Kidney (tissue), 14 donors: ENCODE results near the gene NINJ1. TPM values are rescaled to one million over a fixed set of nuclear protein-coding genes. Genes with fewer than 3 reads are reported as not detected.

ENCODE experiments used
- DNase-seq, 5 donors: peaks; one replicate each; pipeline ENCODE4 v3.0.0-alpha.2; 2013 to 2020
- FAIRE-seq: peaks from 2 replicates; lab custom pipeline; 2012; peaks lifted over from hg19 to GRCh38; lab: Jason Lieb, UNC
- H3K27ac ChIP-seq, 2 donors: one replicate each; pipeline ENCODE4 v1.7.0; 2013; ENCODE audit warnings: low read depth in 2 of 2, low read length in 2 of 2, inconsistent platforms in 1 of 2
- H3K27me3 ChIP-seq: one replicate; pipeline ENCODE4 v1.7.1; 2013; ENCODE audit warnings: low read length, inconsistent platforms; ENCODE audit not compliant: control insufficient read depth, insufficient read depth
- H3K36me3 ChIP-seq, 3 donors: one replicate each; pipeline versions ENCODE4 v1.7.0 to v1.7.1; 2013; ENCODE audit warnings: low read length in 3 of 3, control low read depth in 1 of 3, inconsistent platforms in 1 of 3; ENCODE audit not compliant: insufficient read depth in 3 of 3, control insufficient read depth in 2 of 3
- H3K4me1 ChIP-seq, 3 donors: one replicate each; pipeline versions ENCODE4 v1.7.0 to v1.7.1; 2013; ENCODE audit warnings: low read length in 3 of 3, inconsistent platforms in 1 of 3, low read depth in 1 of 3; ENCODE audit not compliant: control insufficient read depth in 2 of 3, insufficient read depth in 2 of 3
- H3K4me3 ChIP-seq, 3 donors: one replicate each; pipeline versions ENCODE4 v1.7.0 to v1.8.1; 2013; ENCODE audit warnings: low read length in 3 of 3, control low read depth in 1 of 3, inconsistent platforms in 1 of 3
- H3K9ac ChIP-seq, 3 donors: one replicate each; pipeline versions ENCODE4 v1.7.0 to v1.7.1; 2013; ENCODE audit warnings: low read length in 3 of 3, control low read depth in 1 of 3, inconsistent platforms in 1 of 3
- H3K9me3 ChIP-seq, 3 donors: one replicate each; pipeline versions ENCODE4 v1.7.0 to v1.7.1; 2013; ENCODE audit warnings: low read length in 3 of 3, control low read depth in 1 of 3, inconsistent platforms in 1 of 3; ENCODE audit not compliant: control insufficient read depth in 2 of 3, insufficient read depth in 1 of 3
- intact Hi-C: fragments of 100-400 bp; cut with DNase I; formaldehyde crosslinking; loops from one replicate; pipeline ENCODE4 v1.11.1; 2022
- polyA plus RNA-seq: library from polyadenylated mRNA; stranded (reverse); fragments of 350-450 nt; fragmentation: Illumina TruSeq; extraction: RNeasy Lipid Tissue Mini Kit (QIAGEN cat#74804); gene quantifications from one replicate; pipeline ENCODE4 v1.2.3, GENCODE V29; 2014; ENCODE audit warnings: low read depth, low replicate concordance; ENCODE audit not compliant: insufficient read depth
- total RNA-seq: library from RNA; stranded (reverse); fragmentation: NEBNext Ultra II Directional; extraction: Animal tissue kit (Norgen Biotek cat#: 25700); gene quantifications from one replicate; pipeline ENCODE4 v1.2.1, GENCODE V29; 2021
- TF ChIP-seq, protein P1 (sequence below): IDR thresholded peaks from 3 replicates; pipeline ENCODE4 v1.5.1; 2012; ENCODE audit warnings: mild to moderate bottlenecking, moderate library complexity, borderline replicate concordance; ENCODE audit not compliant: insufficient read depth; ENCODE audit errors: extremely low read depth
- donor health status: control.
- donor health status: control.
- donor health status: control.
- donor health status: control.
- donor health status: control.
- donor health status: DM: yes; HTN: yes; CAD: no.
- donor health status: Normal renal cell carcinoma (clear cell type).

Gene NINJ1
- total and polyA plus RNA-seq, 2 donors from 2014 or later, result 56.3 to 149 TPM

GRCh38 chr9:93108291-93109041 is 25.6 kb downstream of the NINJ1 start:
- DNase-seq (peak in 2 of 5 donors; percentile 42 to 71), FAIRE-seq (no peak)
- TF ChIP-seq, protein P1, sequence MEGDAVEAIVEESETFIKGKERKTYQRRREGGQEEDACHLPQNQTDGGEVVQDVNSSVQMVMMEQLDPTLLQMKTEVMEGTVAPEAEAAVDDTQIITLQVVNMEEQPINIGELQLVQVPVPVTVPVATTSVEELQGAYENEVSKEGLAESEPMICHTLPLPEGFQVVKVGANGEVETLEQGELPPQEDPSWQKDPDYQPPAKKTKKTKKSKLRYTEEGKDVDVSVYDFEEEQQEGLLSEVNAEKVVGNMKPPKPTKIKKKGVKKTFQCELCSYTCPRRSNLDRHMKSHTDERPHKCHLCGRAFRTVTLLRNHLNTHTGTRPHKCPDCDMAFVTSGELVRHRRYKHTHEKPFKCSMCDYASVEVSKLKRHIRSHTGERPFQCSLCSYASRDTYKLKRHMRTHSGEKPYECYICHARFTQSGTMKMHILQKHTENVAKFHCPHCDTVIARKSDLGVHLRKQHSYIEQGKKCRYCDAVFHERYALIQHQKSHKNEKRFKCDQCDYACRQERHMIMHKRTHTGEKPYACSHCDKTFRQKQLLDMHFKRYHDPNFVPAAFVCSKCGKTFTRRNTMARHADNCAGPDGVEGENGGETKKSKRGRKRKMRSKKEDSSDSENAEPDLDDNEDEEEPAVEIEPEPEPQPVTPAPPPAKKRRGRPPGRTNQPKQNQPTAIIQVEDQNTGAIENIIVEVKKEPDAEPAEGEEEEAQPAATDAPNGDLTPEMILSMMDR, result no peak
- Histone ChIP-seq H3K9ac (no peak overlapping the region), H3K27me3 (no peaks in the 10 kb centered on the region), H3K4me1 (peaks cover 0 to 3% (median 2%) of the 10 kb centered on the region in 3 donors), H3K27ac (no peak overlapping the region), H3K4me3 (no peak overlapping the region), H3K36me3 (peaks cover 0 to 5% (median 0%) of the 10 kb centered on the region in 3 donors), H3K9me3 (peaks cover 0 to 2% (median 0%) of the 10 kb centered on the region in 3 donors)
- intact Hi-C loops, result no loop called here

DNA sequence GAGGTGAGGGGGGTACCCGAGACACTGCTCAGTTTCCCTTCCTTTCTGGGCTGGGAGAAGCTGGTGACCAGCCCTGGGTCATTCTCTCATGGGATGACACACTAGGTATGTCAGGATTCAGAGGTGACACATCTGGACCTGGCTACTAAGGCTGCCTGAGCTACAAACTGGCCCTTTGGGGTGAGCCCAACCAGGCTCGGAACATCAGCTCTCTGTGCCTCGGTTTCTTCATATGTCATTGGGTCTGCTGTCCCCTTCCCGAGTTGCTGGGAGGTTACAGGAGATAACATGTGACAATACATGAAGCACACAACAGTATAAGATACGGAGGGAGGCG is 26.3 kb downstream of the NINJ1 start:
- H3K27ac ChIP-seq, result no peak overlapping the region
- H3K4me1 ChIP-seq, result peaks cover 0 to 3% (median 2%) of the 10 kb centered on the region in 3 donors
- FAIRE-seq, result no peak
- H3K27me3 ChIP-seq, result no peaks in the 10 kb centered on the region
- TF ChIP-seq, protein P1, result no peak
- no peak overlapping the region for H3K4me3 ChIP-seq
- H3K36me3 ChIP-seq, result no peaks in the 10 kb centered on the region
- no peak overlapping the region for H3K9ac ChIP-seq
- peaks cover 0 to 2% (median 0%) of the 10 kb centered on the region in 3 donors for H3K9me3 ChIP-seq
- DNase-seq, result peak in 1 of 5 donors; percentile 12
- intact Hi-C loops, result no loop called here

DNA sequence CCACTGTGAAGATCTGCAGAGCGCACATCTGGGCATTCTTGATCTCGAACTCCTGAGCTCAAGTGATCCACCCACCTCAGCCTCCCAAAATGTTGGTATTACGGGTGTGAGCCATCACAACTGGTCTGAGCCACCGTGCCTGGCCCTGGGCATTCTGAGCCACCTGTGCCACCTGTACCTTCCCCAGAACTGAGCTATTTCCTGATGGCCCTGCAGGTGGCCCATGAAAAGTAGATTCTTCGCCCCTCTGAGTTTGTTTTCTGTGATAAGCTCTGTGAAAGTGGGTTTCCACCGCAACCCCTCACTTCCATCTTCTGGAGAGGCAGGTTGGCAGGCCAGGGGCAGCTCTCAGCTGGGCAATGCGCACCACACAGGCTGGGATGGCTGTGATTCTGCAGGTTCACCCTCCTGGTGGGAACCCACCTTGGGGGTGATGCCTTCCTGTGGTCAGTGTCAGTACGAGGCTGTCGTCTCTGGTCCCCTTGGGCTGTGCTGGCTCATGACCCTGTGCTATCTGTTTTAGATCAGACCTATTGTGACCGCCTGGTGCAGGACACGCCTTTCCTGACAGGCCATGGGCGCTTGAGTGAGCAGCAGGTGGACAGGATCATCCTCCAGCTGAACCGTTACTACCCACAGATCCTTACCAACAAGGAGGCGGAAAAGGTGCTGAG is 26.8 kb downstream of the NINJ1 start:
- H3K9me3 ChIP-seq, result peaks cover 0 to 2% (median 0%) of the 10 kb centered on the region in 3 donors
- H3K36me3 ChIP-seq, result no peaks in the 10 kb centered on the region
- DNase-seq, result peak in 2 of 5 donors; percentile 25 to 55
- no peak for FAIRE-seq
- no peak overlapping the region for H3K9ac ChIP-seq
- H3K27me3 ChIP-seq, result no peaks in the 10 kb centered on the region
- TF ChIP-seq, protein P1, result no peak
- intact Hi-C loops, result no loop called here
- no peak overlapping the region for H3K27ac ChIP-seq
- peaks cover 0 to 3% (median 2%) of the 10 kb centered on the region in 3 donors for H3K4me1 ChIP-seq
- H3K4me3 ChIP-seq, result no peak overlapping the region
